ENCODE results near the gene ARF4. TPM values are rescaled to one million over a fixed set of nuclear protein-coding genes. Genes with fewer than 3 reads are reported as not detected.

ARF4 gene
- total and polyA plus RNA-seq, 2 of the 4 experiments (the other 2 are of a cell fraction): 172 to 412 TPM

DNA sequence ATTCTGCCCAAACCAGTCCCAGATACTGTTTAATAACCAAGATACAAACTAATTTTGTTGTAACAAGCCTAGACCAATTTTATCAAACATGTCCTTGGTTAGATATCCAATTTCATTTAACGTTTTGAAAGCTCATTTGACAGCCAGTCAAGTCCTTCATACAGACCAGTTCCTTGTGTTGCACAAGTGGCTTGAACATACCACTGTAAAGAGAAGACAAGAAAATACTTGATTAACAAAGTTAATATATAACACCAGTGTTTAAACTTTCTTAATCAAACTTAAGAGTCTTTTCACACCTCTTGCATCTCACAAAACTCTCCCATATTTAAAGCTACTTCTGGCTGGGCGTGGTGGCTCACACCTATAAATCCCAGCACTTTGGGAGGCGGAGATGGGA, 25.0 kb downstream of the ARF4 start:
- H4K8ac ChIP-seq (ENCODE audit: low read depth in 2 of 2, low read length in 2 of 2): no peak overlapping the region
- no peak overlapping the region for H2BK20ac ChIP-seq (ENCODE audit: low read depth, low read length)
- in situ Hi-C loops (cut with MboI; ENCODE audit: low sequenced_read_pairs) (loop anchor here (25.0 kb wide), 1 partner anchor 410 kb away; the partner anchor contains the start of gene IL17RD), intact Hi-C loops (cut with micrococcal nuclease) (no loop called here), dilution Hi-C loops (cut with HindIII; ENCODE audit: low sequenced_read_pairs, unreplicated experiment) (no loop called here)
- peaks cover 64% of the 10 kb centered on the region for H4K20me1 ChIP-seq (ENCODE audit: insufficient read depth, low read length)
- no peak overlapping the region for H4K5ac ChIP-seq (ENCODE audit: low read depth, low read length)
- H3K27ac ChIP-seq (ENCODE audit: insufficient read depth, low read length): no peak overlapping the region
- 0 out of 2 replicates have a peak, but pooled peaks cover 3% of the 10 kb centered on the region for H3K9me1 ChIP-seq (ENCODE audit: insufficient read depth, low read length)
- no peak overlapping the region for H2AK9ac ChIP-seq (replicated peaks; ENCODE audit: low read depth, low read length, poor library complexity)
- H2BK120ac ChIP-seq (ENCODE audit: low read depth, low read length): no peak overlapping the region
- no peaks in the 10 kb centered on the region for H3K27me3 ChIP-seq (ENCODE audit: control insufficient read depth, insufficient read depth, low read length)
- H3K9ac ChIP-seq (ENCODE audit: low read depth, low read length): no peak overlapping the region
- no TSS peak for BruUV-seq (replicated peaks)
- H2BK15ac ChIP-seq (ENCODE audit: low read depth, low read length): no peak overlapping the region
- no peak overlapping the region for H3K18ac ChIP-seq (ENCODE audit: low read depth, low read length)
- peaks cover 44% of the 10 kb centered on the region for H3K36me3 ChIP-seq (ENCODE audit: control insufficient read depth, insufficient read depth, low read length)
- H2BK5ac ChIP-seq (ENCODE audit: low read depth, low read length, poor library complexity, severe bottlenecking): no peak overlapping the region
- H3K14ac ChIP-seq (replicated peaks; ENCODE audit: low read depth, low read length): no peak overlapping the region
- no peak overlapping the region for H3K4me3 ChIP-seq (ENCODE audit: insufficient read depth, low read depth, low read length)
- DNase-seq: no peak
- no CpG with 5 or more reads among the region's 3 CpGs for WGBS, 2 experiments (ENCODE audit: extremely low coverage in 2 of 2, insufficient read length in 1 of 2)
- no peaks in the 10 kb centered on the region for H3K9me3 ChIP-seq (ENCODE audit: control insufficient read depth, insufficient read depth, low read length)
- ChIA-PET POLR2A (ENCODE audit: unreplicated experiment) (no interaction called here), CTCF (no interaction called here)
- H3K23ac ChIP-seq (ENCODE audit: low read depth, low read length): no peak overlapping the region
- H2AFZ ChIP-seq (replicated peaks; ENCODE audit: low read length, poor library complexity): no peak overlapping the region
- H3K4me2 ChIP-seq (ENCODE audit: low read depth, low read length): no peak overlapping the region
- no peak overlapping the region for H3K56ac ChIP-seq (ENCODE audit: extremely low read depth, insufficient read depth, low read length)
- no peak for TF ChIP-seq SMC3 (IDR thresholded peaks at IDR 0.05; ENCODE audit: low read depth, low read length)
- no peak for TF ChIP-seq MAZ (IDR thresholded peaks at IDR 0.05; ENCODE audit: borderline replicate concordance, low read depth, low read length)
- no peak for TF ChIP-seq POLR2A (IDR thresholded peaks at IDR 0.05; ENCODE audit: low read depth, low read length)
- TF ChIP-seq RCOR1 (IDR thresholded peaks at IDR 0.05; ENCODE audit: insufficient replicate concordance, low read length): no peak
- no peak for TF ChIP-seq BHLHE40 (IDR thresholded peaks at IDR 0.05; ENCODE audit: low read depth, low read length)
- TF ChIP-seq MAFK (IDR thresholded peaks at IDR 0.05; ENCODE audit: low read depth, low read length): no peak
- TF ChIP-seq MXI1 (IDR thresholded peaks at IDR 0.05; ENCODE audit: borderline replicate concordance, low read depth, low read length): no peak
- no peak for TF ChIP-seq RFX5 (IDR thresholded peaks at IDR 0.05; ENCODE audit: low read depth, low read length)
- no peak for TF ChIP-seq FOS (IDR thresholded peaks at IDR 0.05; ENCODE audit: low read depth, low read length)
- TF ChIP-seq, protein P1, sequence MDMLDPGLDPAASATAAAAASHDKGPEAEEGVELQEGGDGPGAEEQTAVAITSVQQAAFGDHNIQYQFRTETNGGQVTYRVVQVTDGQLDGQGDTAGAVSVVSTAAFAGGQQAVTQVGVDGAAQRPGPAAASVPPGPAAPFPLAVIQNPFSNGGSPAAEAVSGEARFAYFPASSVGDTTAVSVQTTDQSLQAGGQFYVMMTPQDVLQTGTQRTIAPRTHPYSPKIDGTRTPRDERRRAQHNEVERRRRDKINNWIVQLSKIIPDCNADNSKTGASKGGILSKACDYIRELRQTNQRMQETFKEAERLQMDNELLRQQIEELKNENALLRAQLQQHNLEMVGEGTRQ (IDR thresholded peaks at IDR 0.05; ENCODE audit: low read depth, low read length): no peak
- H3K79me1 ChIP-seq (ENCODE audit: low read depth in 1 of 2, low read length in 2 of 2): peaks cover 7 to 39% of the 10 kb centered on the region in 2 experiments; a peak in 3 of 4 replicates
- H4K91ac ChIP-seq (ENCODE audit: insufficient read depth, low read depth, low read length): no peak overlapping the region
- no peak for ATAC-seq (ENCODE audit: low read depth)
- no peaks in the 10 kb centered on the region; the same call in 1 of the 2 replicates for H3K4me1 ChIP-seq (ENCODE audit: control insufficient read depth, insufficient read depth, low read length)
- no peak overlapping the region for H3K4ac ChIP-seq (ENCODE audit: low read depth, low read length)
- no peak overlapping the region for H2AK5ac ChIP-seq (ENCODE audit: low read depth, low read length)

Measured in IMR-90 (cell line).